Measurements from ENCODE around the gene BCOR.

DNA sequence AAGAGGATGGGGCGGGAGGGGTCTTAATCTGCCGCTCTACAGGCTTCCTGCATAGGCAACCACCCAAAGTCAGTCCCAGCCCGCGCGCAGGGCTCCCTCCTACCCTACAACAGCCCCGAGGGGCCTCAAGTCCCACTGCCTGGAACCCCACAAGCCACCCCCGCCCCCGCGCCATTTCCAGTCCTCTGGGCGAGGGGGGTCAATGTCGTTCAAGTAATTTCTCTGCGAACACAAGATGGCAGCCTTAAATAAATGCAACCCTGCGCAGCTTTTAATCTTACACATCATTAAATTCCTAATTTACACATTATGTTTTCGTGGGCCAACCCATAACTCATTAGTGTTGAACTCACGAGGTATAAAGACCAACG lies 92.9 kb downstream of the BCOR start:
- no peak for TF ChIP-seq CTCF (IDR thresholded peaks at IDR 0.05)
- no peak for TF ChIP-seq POLR2A (IDR thresholded peaks at IDR 0.05)
